Loucy (cell line): ENCODE measurements around the gene SGO2.

Experiments used
- EZH2phosphoT487 ChIP-seq: fragments of 200-600 bp; IDR thresholded peaks from 2 replicates; pipeline ENCODE4 v1.6.1; 2018; ENCODE audit warnings: antibody characterized with exemption, mild to moderate bottlenecking, moderate library complexity, borderline replicate concordance
- TF ChIP-seq, protein P1 (sequence below): fragments of 200-600 bp; sonication (generic); conservative IDR thresholded peaks from 2 replicates; pipeline ENCODE4 v1.5.1; 2014; ENCODE audit warnings: mild to moderate bottlenecking, antibody characterized with exemption, low read length

DNA sequence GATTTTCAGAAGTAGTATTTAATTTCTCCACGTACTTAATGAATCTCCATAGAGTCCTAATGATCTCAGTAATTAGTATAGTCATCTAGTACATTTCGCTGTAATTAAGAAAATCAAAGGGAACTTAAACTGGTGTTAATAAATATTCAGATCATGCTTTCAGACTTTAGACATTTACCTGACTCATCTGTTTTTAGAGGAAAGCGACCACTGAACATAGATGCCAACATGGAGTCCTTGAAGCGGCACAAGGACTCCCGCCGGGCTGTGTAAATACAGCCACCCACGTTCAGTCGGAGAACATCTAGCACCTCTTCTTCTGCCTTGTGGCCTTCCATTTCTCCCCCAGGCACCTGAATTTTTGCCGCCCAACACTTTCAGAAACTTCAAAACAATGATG, 19.3 kb upstream of the SGO2 start:
- TF ChIP-seq, protein P1, sequence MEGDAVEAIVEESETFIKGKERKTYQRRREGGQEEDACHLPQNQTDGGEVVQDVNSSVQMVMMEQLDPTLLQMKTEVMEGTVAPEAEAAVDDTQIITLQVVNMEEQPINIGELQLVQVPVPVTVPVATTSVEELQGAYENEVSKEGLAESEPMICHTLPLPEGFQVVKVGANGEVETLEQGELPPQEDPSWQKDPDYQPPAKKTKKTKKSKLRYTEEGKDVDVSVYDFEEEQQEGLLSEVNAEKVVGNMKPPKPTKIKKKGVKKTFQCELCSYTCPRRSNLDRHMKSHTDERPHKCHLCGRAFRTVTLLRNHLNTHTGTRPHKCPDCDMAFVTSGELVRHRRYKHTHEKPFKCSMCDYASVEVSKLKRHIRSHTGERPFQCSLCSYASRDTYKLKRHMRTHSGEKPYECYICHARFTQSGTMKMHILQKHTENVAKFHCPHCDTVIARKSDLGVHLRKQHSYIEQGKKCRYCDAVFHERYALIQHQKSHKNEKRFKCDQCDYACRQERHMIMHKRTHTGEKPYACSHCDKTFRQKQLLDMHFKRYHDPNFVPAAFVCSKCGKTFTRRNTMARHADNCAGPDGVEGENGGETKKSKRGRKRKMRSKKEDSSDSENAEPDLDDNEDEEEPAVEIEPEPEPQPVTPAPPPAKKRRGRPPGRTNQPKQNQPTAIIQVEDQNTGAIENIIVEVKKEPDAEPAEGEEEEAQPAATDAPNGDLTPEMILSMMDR, result no peak
- no peak for TF ChIP-seq EZH2phosphoT487
